Tibial artery (tissue), 4 donors: ENCODE results near the gene SARDH.

ENCODE experiments used
- DNase-seq, 2 donors: peaks; one replicate each; pipeline ENCODE4 v3.0.0-alpha.2; 2019
- H3K27ac ChIP-seq, 2 donors: fragments of 200-600 bp; sonication (generic) in 1 of 2; 1 replicate in 1 of 2; 2 replicates in 1 of 2; pipeline ENCODE4 v1.5.1; 2018 to 2019; ENCODE audit warnings: mild to moderate bottlenecking in 1 of 2
- H3K27me3 ChIP-seq, 2 donors: fragments of 200-600 bp; sonication (generic) in 1 of 2; one replicate each; pipeline versions ENCODE4 v1.5.1 to v1.6.0; 2016 to 2019
- H3K36me3 ChIP-seq, 3 donors: fragments of 200-600 bp; sonication (generic) in 2 of 3; one replicate each; pipeline ENCODE4 v1.5.1; 2016 to 2019; ENCODE audit warnings: mild to moderate bottlenecking in 2 of 3
- H3K4me1 ChIP-seq, 4 donors: fragments of 200-600 bp; sonication (generic) in 2 of 4; 1 replicate in 3 of 4; 2 replicates in 1 of 4; pipeline ENCODE4 v1.5.1; 2016 to 2019
- H3K4me3 ChIP-seq, 2 donors: fragments of 200-600 bp; sonication (generic) in 1 of 2; 1 replicate in 1 of 2; 2 replicates in 1 of 2; pipeline ENCODE4 v1.5.1; 2018 to 2019; ENCODE audit warnings: mild to moderate bottlenecking in 2 of 2
- H3K9me3 ChIP-seq, 3 donors: fragments of 200-600 bp; sonication (generic) in 1 of 3; one replicate each; pipeline ENCODE4 v1.5.1; 2016 to 2019
- intact Hi-C: fragments of 100-400 bp; cut with DNase I; formaldehyde crosslinking; loops from one replicate; pipeline ENCODE4 v1.15.0; 2023; ENCODE audit warnings: low total_unique reads
- TF ChIP-seq, protein P1 (sequence below), 2 experiments: fragments of 200-600 bp in 1 of 2; fragments of 450-650 bp in 1 of 2; IDR thresholded peaks; one replicate each; pipeline ENCODE4 v1.5.1; 2017 to 2019; ENCODE audit warnings: antibody characterized with exemption in 2 of 2, mild to moderate bottlenecking in 1 of 2, moderate library complexity in 1 of 2

The SARDH gene

DNA sequence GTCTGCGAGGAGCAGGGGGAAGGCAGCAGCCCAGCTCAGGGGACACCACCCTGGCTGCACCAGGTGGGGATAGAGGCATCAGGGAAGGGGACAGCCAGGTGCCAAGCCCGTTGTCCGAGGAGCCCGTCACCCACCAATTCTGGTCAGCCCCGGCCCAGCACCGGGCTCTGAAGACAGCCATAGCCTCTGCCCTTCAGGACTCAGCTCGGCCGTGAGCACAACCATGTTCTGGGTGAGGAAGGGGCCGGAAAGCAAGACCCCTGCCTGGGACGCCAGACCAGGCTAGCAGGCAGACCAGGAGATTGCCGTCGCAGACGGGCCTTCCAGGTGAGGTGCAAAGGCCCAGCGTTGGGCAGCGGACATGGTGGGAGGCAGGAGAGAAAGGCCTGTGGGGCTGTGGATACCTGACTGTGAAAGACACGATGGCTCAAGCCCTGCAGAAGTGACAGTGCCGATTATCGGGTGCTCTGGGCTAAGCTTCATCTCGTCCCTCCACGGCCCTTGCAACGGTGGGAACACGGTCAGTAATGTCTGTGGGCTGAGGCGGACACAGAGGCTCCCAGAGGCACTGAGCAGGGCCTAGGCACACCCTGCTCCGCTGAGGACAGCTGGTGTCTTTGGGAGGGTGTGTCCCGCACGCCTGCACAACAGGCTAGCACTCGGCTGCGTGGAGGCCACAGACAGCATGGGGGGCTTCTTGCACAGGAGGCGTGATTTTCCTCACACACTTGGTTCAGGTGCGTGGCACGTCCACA is 65.5 kb downstream of the SARDH start:
- Histone ChIP-seq H3K27ac (no peak overlapping the region), H3K4me3 (no peak overlapping the region), H3K27me3 (peaks cover 0 to 42% of the 10 kb centered on the region in 2 donors), H3K9me3 (no peaks in the 10 kb centered on the region), H3K36me3 (no peaks in the 10 kb centered on the region), H3K4me1 (no peaks in the 10 kb centered on the region)
- no peak for DNase-seq
- intact Hi-C loops: no loop called here
- TF ChIP-seq, protein P1, sequence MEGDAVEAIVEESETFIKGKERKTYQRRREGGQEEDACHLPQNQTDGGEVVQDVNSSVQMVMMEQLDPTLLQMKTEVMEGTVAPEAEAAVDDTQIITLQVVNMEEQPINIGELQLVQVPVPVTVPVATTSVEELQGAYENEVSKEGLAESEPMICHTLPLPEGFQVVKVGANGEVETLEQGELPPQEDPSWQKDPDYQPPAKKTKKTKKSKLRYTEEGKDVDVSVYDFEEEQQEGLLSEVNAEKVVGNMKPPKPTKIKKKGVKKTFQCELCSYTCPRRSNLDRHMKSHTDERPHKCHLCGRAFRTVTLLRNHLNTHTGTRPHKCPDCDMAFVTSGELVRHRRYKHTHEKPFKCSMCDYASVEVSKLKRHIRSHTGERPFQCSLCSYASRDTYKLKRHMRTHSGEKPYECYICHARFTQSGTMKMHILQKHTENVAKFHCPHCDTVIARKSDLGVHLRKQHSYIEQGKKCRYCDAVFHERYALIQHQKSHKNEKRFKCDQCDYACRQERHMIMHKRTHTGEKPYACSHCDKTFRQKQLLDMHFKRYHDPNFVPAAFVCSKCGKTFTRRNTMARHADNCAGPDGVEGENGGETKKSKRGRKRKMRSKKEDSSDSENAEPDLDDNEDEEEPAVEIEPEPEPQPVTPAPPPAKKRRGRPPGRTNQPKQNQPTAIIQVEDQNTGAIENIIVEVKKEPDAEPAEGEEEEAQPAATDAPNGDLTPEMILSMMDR (IDR thresholded peaks at IDR 0.05): no peak

DNA sequence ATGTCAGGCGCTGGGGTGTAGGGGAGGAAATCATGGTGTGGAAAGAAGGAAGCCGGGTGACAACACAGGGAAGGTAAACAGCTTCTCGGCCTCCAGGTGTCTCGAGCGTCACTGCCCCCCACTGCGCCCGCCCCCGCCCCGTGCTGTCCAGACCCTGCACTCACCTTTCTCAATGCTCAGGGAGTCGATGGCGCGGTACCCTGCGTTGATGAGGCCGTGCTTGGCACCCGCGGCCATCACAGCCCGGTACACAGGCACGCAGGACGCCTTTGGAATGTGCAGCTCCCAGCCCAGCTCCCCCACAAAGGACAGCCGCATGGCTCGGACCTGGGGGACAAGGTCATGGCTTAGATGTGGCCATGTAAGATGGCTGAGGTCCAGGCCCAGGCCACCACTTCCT is 66.8 kb downstream of the SARDH start:
- Histone ChIP-seq H3K4me1 (no peaks in the 10 kb centered on the region), H3K9me3 (no peaks in the 10 kb centered on the region), H3K27ac (no peak overlapping the region), H3K36me3 (no peaks in the 10 kb centered on the region), H3K4me3 (no peak overlapping the region), H3K27me3 (peaks cover 0 to 42% of the 10 kb centered on the region in 2 donors)
- no peak for DNase-seq
- intact Hi-C loops: no loop called here
- TF ChIP-seq, protein P1 (IDR thresholded peaks at IDR 0.05): no peak

DNA sequence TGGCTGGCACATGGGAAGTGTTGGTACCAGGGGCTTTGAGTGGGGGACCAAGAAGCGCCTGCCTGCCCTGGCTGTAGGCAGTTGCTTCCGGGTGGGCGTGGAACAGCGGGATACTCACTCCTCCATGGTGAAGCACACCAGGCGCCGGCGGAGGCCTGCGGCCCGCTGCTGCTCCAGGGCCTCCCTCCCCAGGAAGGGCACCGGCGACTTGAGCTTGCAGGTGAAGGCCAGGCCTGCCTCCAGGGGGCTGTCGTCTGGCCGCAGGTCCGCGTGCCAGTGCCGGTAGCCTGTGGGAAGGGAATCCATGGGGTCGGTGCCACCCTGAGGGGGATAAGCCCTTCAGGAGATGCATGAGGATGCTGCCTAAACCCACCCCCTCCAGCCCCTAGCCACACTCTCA is 67.7 kb downstream of the SARDH start:
- no peak for DNase-seq
- no peak overlapping the region for H3K4me3 ChIP-seq
- intact Hi-C loops: no loop called here
- no peaks in the 10 kb centered on the region for H3K9me3 ChIP-seq
- no peak overlapping the region for H3K27ac ChIP-seq
- H3K27me3 ChIP-seq: peaks cover 0 to 51% of the 10 kb centered on the region in 2 donors
- H3K36me3 ChIP-seq: no peaks in the 10 kb centered on the region
- H3K4me1 ChIP-seq: no peaks in the 10 kb centered on the region
- TF ChIP-seq, protein P1 (IDR thresholded peaks at IDR 0.05): no peak

DNA sequence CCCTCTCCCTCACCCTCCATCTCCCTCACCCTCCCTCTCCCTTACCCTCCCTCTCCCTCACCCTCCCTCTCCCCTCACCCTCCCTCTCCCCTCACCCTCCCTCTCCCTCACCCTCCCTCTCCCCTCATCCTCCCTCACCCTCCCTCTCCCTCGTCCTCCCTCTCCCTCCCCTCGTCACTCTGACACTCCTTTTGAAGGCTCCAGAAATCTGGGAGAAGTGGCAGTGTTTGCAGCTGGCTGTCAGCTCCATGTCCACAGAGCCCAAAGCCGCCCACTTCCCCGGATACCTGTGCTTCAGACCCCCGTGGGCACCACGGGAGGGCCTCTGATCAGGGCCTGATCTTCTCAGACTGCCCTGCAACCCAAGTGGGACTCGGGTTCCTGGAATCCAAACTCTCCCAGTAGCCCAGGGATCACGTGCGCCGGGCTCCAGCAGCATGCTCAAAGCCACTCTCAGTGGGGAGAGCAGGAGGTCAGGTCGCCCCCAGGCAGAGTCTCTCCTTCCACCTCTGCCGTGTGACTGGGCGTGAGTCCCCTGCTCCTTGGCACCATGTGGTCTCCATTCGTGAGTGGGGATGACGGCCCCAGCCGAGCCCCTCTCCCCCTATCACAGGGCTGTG is 68.9 kb downstream of the SARDH start:
- Histone ChIP-seq H3K4me1 (no peaks in the 10 kb centered on the region), H3K9me3 (no peaks in the 10 kb centered on the region), H3K4me3 (no peak overlapping the region), H3K36me3 (no peaks in the 10 kb centered on the region), H3K27me3 (peaks cover 0 to 63% of the 10 kb centered on the region in 2 donors), H3K27ac (no peak overlapping the region)
- intact Hi-C loops: no loop called here
- no peak for DNase-seq
- TF ChIP-seq, protein P1 (IDR thresholded peaks at IDR 0.05): no peak

DNA sequence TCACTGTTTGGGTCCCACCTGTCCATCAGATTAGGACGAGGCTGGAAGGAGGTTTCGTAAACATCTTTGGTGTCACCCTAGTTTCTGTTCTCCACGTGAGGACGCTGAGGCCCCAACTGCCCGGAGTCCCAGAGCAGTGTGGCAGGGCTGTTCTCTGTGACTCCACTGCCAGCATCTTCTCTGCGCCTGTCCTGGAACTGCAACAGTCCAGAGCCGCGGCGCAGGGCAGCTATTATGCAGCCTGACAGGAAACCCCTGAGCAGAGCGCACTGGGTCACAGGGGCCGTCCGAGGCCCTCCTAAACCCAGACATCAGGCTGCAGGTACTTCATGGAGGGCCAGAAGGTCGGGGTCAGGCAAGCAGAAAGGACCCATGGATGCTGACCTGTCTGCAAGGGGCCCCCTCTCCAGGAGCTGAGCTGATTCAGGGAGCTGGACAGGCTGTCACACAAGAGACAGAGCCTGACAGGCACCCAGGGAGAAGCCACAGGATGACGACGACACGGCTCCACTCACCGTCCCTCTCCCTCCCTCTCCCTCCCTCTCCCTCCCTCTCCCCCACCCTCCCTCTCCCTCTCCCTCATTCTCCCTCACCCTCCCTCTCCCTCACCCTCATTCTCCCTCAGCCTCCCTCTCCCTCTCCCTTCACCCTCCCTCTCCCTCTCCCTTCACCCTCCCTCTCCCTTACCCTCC is 70.2 kb downstream of the SARDH start:
- Histone ChIP-seq H3K4me3 (no peak overlapping the region), H3K27ac (no peak overlapping the region), H3K4me1 (no peaks in the 10 kb centered on the region), H3K36me3 (no peaks in the 10 kb centered on the region), H3K9me3 (no peaks in the 10 kb centered on the region), H3K27me3 (peaks cover 0 to 71% of the 10 kb centered on the region in 2 donors)
- TF ChIP-seq, protein P1 (IDR thresholded peaks at IDR 0.05): no peak
- intact Hi-C loops: no loop called here
- no peak for DNase-seq
